ENCODE results near the gene SH3PXD2A.

SH3PXD2A gene

GRCh38 chr10:103667356-103667755, 188.0 kb downstream of the SH3PXD2A start:
- TF ChIP-seq EZH2 (IDR thresholded peaks at IDR 0.05; ENCODE audit: borderline replicate concordance, low read depth, low read length, severe bottlenecking) (no peak), CTCF (IDR thresholded peaks at IDR 0.05; ENCODE audit: borderline replicate concordance, extremely low read depth, low read length, poor library complexity, severe bottlenecking) (no peak)
- no peak for DNase-seq
- Histone ChIP-seq H3K4me2 (ENCODE audit: insufficient read depth, low read length) (no peak overlapping the region), H2AFZ (ENCODE audit: low read depth, low read length) (no peak overlapping the region), H3K4me1 (ENCODE audit: insufficient read depth, low read length) (no peaks in the 10 kb centered on the region), H3K27me3 (ENCODE audit: insufficient read depth, low read length, poor library complexity) (no peaks in the 10 kb centered on the region), H4K20me1 (ENCODE audit: insufficient read depth, low read length) (peaks cover 11% of the 10 kb centered on the region; the same call in 1 of the 2 replicates), H3K9ac (ENCODE audit: low read depth, low read length) (no peak overlapping the region), H3K36me3 (ENCODE audit: insufficient read depth, low read length) (no peaks in the 10 kb centered on the region; the same call in 1 of the 2 replicates), H3K4me3 (ENCODE audit: low read depth in 1 of 2, low read length in 2 of 2) (no peak overlapping the region), H3K79me2 (ENCODE audit: insufficient read depth, low read length) (0 out of 2 replicates have a peak, but pooled peaks cover 4% of the 10 kb centered on the region), H3K9me3 (ENCODE audit: insufficient read depth, low read length, severe bottlenecking) (no peaks in the 10 kb centered on the region), H3K27ac (ENCODE audit: low read length) (no peak overlapping the region)
- ATAC-seq (ENCODE audit: insufficient read depth, low read depth) = peak; percentile 31; the same call in 1 of the 3 replicates

GRCh38 chr10:103666762-103667150, 188.6 kb downstream of the SH3PXD2A start:
- no peak for ATAC-seq (ENCODE audit: insufficient read depth, low read depth)
- H3K27me3 ChIP-seq (ENCODE audit: insufficient read depth, low read length, poor library complexity) = no peaks in the 10 kb centered on the region
- no peak overlapping the region for H2AFZ ChIP-seq (ENCODE audit: low read depth, low read length)
- no peak for TF ChIP-seq CTCF (IDR thresholded peaks at IDR 0.05; ENCODE audit: borderline replicate concordance, extremely low read depth, low read length, poor library complexity, severe bottlenecking)
- no peak for TF ChIP-seq EZH2 (IDR thresholded peaks at IDR 0.05; ENCODE audit: borderline replicate concordance, low read depth, low read length, severe bottlenecking)
- DNase-seq = no peak
- peaks cover 3% of the 10 kb centered on the region; the same call in 1 of the 2 replicates for H3K4me1 ChIP-seq (ENCODE audit: insufficient read depth, low read length)
- peaks cover 8% of the 10 kb centered on the region for H3K79me2 ChIP-seq (ENCODE audit: insufficient read depth, low read length)
- H3K9ac ChIP-seq (ENCODE audit: low read depth, low read length) = no peak overlapping the region
- no peak overlapping the region for H3K4me3 ChIP-seq (ENCODE audit: low read depth in 1 of 2, low read length in 2 of 2)
- H4K20me1 ChIP-seq (ENCODE audit: insufficient read depth, low read length) = peaks cover 11% of the 10 kb centered on the region; the same call in 1 of the 2 replicates
- H3K9me3 ChIP-seq (ENCODE audit: insufficient read depth, low read length, severe bottlenecking) = no peaks in the 10 kb centered on the region
- H3K4me2 ChIP-seq (ENCODE audit: insufficient read depth, low read length) = no peak overlapping the region
- H3K36me3 ChIP-seq (ENCODE audit: insufficient read depth, low read length) = no peaks in the 10 kb centered on the region; the same call in 1 of the 2 replicates
- H3K27ac ChIP-seq (ENCODE audit: low read length) = no peak overlapping the region

GRCh38 chr10:103666087-103666761, 189.2 kb downstream of the SH3PXD2A start:
- Histone ChIP-seq H3K4me1 (ENCODE audit: insufficient read depth, low read length) (peaks cover 7% of the 10 kb centered on the region), H3K79me2 (ENCODE audit: insufficient read depth, low read length) (peaks cover 13% of the 10 kb centered on the region), H3K9ac (ENCODE audit: low read depth, low read length) (no peak overlapping the region), H3K36me3 (ENCODE audit: insufficient read depth, low read length) (no peaks in the 10 kb centered on the region; the same call in 1 of the 2 replicates), H3K4me3 (ENCODE audit: low read depth in 1 of 2, low read length in 2 of 2) (no peak overlapping the region), H3K27ac (ENCODE audit: low read length) (no peak overlapping the region), H3K9me3 (ENCODE audit: insufficient read depth, low read length, severe bottlenecking) (no peaks in the 10 kb centered on the region), H3K4me2 (ENCODE audit: insufficient read depth, low read length) (no peak overlapping the region), H2AFZ (ENCODE audit: low read depth, low read length) (no peak overlapping the region), H4K20me1 (ENCODE audit: insufficient read depth, low read length) (peaks cover 11% of the 10 kb centered on the region; the same call in 1 of the 2 replicates), H3K27me3 (ENCODE audit: insufficient read depth, low read length, poor library complexity) (no peaks in the 10 kb centered on the region)
- ATAC-seq (ENCODE audit: insufficient read depth, low read depth) (no peak), DNase-seq (peak; percentile 21)
- TF ChIP-seq EZH2 (IDR thresholded peaks at IDR 0.05; ENCODE audit: borderline replicate concordance, low read depth, low read length, severe bottlenecking) (no peak), CTCF (IDR thresholded peaks at IDR 0.05; ENCODE audit: borderline replicate concordance, extremely low read depth, low read length, poor library complexity, severe bottlenecking) (peak; percentile 60)

All from DND-41 (cell line).